ENCODE measurements around the gene PHTF1.

PHTF1 gene

GRCh38 chr1:113779542-113779941, 20.3 kb upstream of the PHTF1 start:
- DNase-seq (ENCODE audit: low read depth): no peak
- no peak for TF ChIP-seq CTCF (IDR thresholded peaks at IDR 0.05; ENCODE audit: insufficient read depth, low read depth, low read length, missing control alignments)
- no peak overlapping the region for H3K4me3 ChIP-seq (ENCODE audit: low read depth, low read length)

GRCh38 chr1:113777561-113777960, 18.3 kb upstream of the PHTF1 start:
- TF ChIP-seq CTCF (IDR thresholded peaks at IDR 0.05; ENCODE audit: insufficient read depth, low read depth, low read length, missing control alignments): no peak
- no peak for DNase-seq (ENCODE audit: low read depth)
- H3K4me3 ChIP-seq (ENCODE audit: low read depth, low read length): no peak overlapping the region

GRCh38 chr1:113770031-113770430, 10.7 kb upstream of the PHTF1 start:
- H3K4me3 ChIP-seq (ENCODE audit: low read depth, low read length): no peak overlapping the region
- TF ChIP-seq CTCF (IDR thresholded peaks at IDR 0.05; ENCODE audit: insufficient read depth, low read depth, low read length, missing control alignments): no peak
- no peak for DNase-seq (ENCODE audit: low read depth)

GRCh38 chr1:113769601-113769970, 10.3 kb upstream of the PHTF1 start:
- no peak for DNase-seq (ENCODE audit: low read depth)
- TF ChIP-seq CTCF (IDR thresholded peaks at IDR 0.05; ENCODE audit: insufficient read depth, low read depth, low read length, missing control alignments): no peak
- H3K4me3 ChIP-seq (ENCODE audit: low read depth, low read length): no peak overlapping the region

GRCh38 chr1:113768916-113769600, 9.8 kb upstream of the PHTF1 start:
- TF ChIP-seq CTCF (IDR thresholded peaks at IDR 0.05; ENCODE audit: insufficient read depth, low read depth, low read length, missing control alignments): no peak
- no peak overlapping the region for H3K4me3 ChIP-seq (ENCODE audit: low read depth, low read length)
- no peak for DNase-seq (ENCODE audit: low read depth)

GRCh38 chr1:113765306-113766230, 6.3 kb upstream of the PHTF1 start:
- no peak for TF ChIP-seq CTCF (IDR thresholded peaks at IDR 0.05; ENCODE audit: insufficient read depth, low read depth, low read length, missing control alignments)
- no peak overlapping the region for H3K4me3 ChIP-seq (ENCODE audit: low read depth, low read length)
- DNase-seq (ENCODE audit: low read depth): no peak
